CD14-positive monocyte (primary cell): ENCODE data around the gene CADM1. TPM values are rescaled to one million over a fixed set of nuclear protein-coding genes. Genes with fewer than 3 reads are reported as not detected.

Experiments
- DNase-seq, 3 donors: peaks; one replicate each; pipeline ENCODE4 v3.0.0-alpha.2; 2011 to 2022
- H2AFZ ChIP-seq: 2 replicates; pipeline ENCODE4 v1.6.0; 2012; ENCODE audit warnings: mild to moderate bottlenecking, low read depth, low read length, inconsistent platforms; ENCODE audit not compliant: insufficient read depth, poor library complexity, severe bottlenecking
- H3K27ac ChIP-seq, 2 donors: 1 replicate in 1 of 2; 2 replicates in 1 of 2; pipeline ENCODE4 v1.5.1; 2012 to 2013; ENCODE audit warnings: low read length in 2 of 2, control low read depth in 1 of 2, inconsistent platforms in 1 of 2, low read depth in 1 of 2, mild to moderate bottlenecking in 1 of 2
- H3K27me3 ChIP-seq, 2 donors: one replicate each; pipeline versions ENCODE4 v1.6.0 to v1.6.1; 2011 to 2013; ENCODE audit warnings: low read length in 2 of 2; ENCODE audit not compliant: control insufficient read depth in 2 of 2, insufficient read depth in 2 of 2
- H3K36me3 ChIP-seq, 2 donors: replicated peaks in 1 of 2; 1 replicate in 1 of 2; 2 replicates in 1 of 2; pipeline versions ENCODE4 v1.5.1 to v1.6.1; 2012 to 2013; ENCODE audit warnings: low read length in 2 of 2, control low read depth in 1 of 2, inconsistent platforms in 1 of 2, mild to moderate bottlenecking in 1 of 2; ENCODE audit not compliant: insufficient read depth in 2 of 2, control insufficient read depth in 1 of 2
- H3K4me1 ChIP-seq, 2 donors: 1 replicate in 1 of 2; 2 replicates in 1 of 2; pipeline versions ENCODE4 v1.5.1 to v1.6.1; 2012 to 2013; ENCODE audit warnings: low read length in 2 of 2, control low read depth in 1 of 2, inconsistent platforms in 1 of 2, mild to moderate bottlenecking in 1 of 2, moderate library complexity in 1 of 2; ENCODE audit not compliant: insufficient read depth in 2 of 2, control insufficient read depth in 1 of 2
- H3K4me2 ChIP-seq: replicated peaks from 2 replicates; pipeline ENCODE3; 2012; ENCODE audit warnings: low read length, moderate library complexity, mild to moderate bottlenecking; ENCODE audit not compliant: poor library complexity, severe bottlenecking; ENCODE audit errors: extremely low read depth
- H3K4me3 ChIP-seq, 3 experiments: fragments of 200-600 bp in 1 of 3; sonication (generic) in 1 of 3; replicated peaks in 1 of 3; 1 replicate in 2 of 3; 2 replicates in 1 of 3; pipeline ENCODE4 v1.5.1; 2011 to 2013; ENCODE audit warnings: low read length in 3 of 3, mild to moderate bottlenecking in 3 of 3, control low read depth in 2 of 3, low read depth in 2 of 3, inconsistent platforms in 1 of 3, moderate library complexity in 1 of 3
- H3K79me2 ChIP-seq: 2 replicates; pipeline ENCODE4 v1.6.0; 2012; ENCODE audit warnings: mild to moderate bottlenecking, control low read depth, inconsistent platforms, low read length, moderate library complexity; ENCODE audit not compliant: insufficient read depth
- H3K9ac ChIP-seq: 2 replicates; pipeline ENCODE4 v1.6.0; 2017; ENCODE audit warnings: low read length, mild to moderate bottlenecking; ENCODE audit not compliant: insufficient read depth, poor library complexity, severe bottlenecking
- H3K9me3 ChIP-seq, 2 donors: replicated peaks in 1 of 2; 1 replicate in 1 of 2; 2 replicates in 1 of 2; pipeline versions ENCODE4 v1.5.1 to v1.6.1; 2012 to 2013; ENCODE audit warnings: low read length in 2 of 2, control low read depth in 1 of 2; ENCODE audit not compliant: control insufficient read depth in 1 of 2, insufficient read depth in 1 of 2
- H4K20me1 ChIP-seq: 2 replicates; pipeline ENCODE4 v1.6.0; 2012; ENCODE audit warnings: mild to moderate bottlenecking, low read length, control low read depth, moderate library complexity; ENCODE audit not compliant: insufficient read depth
- H3K27ac Mint-ChIP-seq, 7 donors: one replicate each; pipeline ENCODE4 v1.8.0; 2020; ENCODE audit warnings: mild to moderate bottlenecking in 7 of 7, mixed read lengths in 7 of 7, moderate library complexity in 6 of 7, inconsistent platforms in 2 of 7
- H3K27me3 Mint-ChIP-seq, 3 donors: one replicate each; pipeline ENCODE4 v1.8.0; 2021 to 2022; ENCODE audit warnings: low read depth in 3 of 3, mild to moderate bottlenecking in 3 of 3, mixed read lengths in 3 of 3, moderate library complexity in 3 of 3, inconsistent platforms in 1 of 3
- H3K36me3 Mint-ChIP-seq, 2 donors: one replicate each; pipeline ENCODE4 v1.8.0; 2020; ENCODE audit warnings: mixed read lengths in 2 of 2, inconsistent platforms in 1 of 2, mild to moderate bottlenecking in 1 of 2
- H3K4me1 Mint-ChIP-seq: one replicate; pipeline ENCODE4 v1.8.0; 2020; ENCODE audit warnings: mild to moderate bottlenecking, mixed read lengths
- H3K4me3 Mint-ChIP-seq, 2 donors: one replicate each; pipeline ENCODE4 v1.8.0; 2020; ENCODE audit warnings: mild to moderate bottlenecking in 2 of 2, mixed read lengths in 2 of 2, moderate library complexity in 1 of 2
- H3K9me3 Mint-ChIP-seq, 7 donors: one replicate each; pipeline ENCODE4 v1.8.0; 2020 to 2022; ENCODE audit warnings: mixed read lengths in 7 of 7, mild to moderate bottlenecking in 6 of 7, moderate library complexity in 6 of 7, inconsistent platforms in 2 of 7
- WGBS: methylation state at CpG from one replicate; pipeline ENCODE4 v1.1.5; 2013; ENCODE audit warnings: missing lambda C conversion rate; ENCODE audit not compliant: insufficient coverage; 5-methylcytosine and 5-hydroxymethylcytosine counted together
- intact Hi-C, 2 donors: fragments of 100-400 bp; cut with micrococcal nuclease; formaldehyde crosslinking; loops; one replicate each; pipeline versions ENCODE4 v1.15.0 to v1.15.1; 2023
- polyA plus RNA-seq, 3 donors: library from polyadenylated mRNA; depleted of rRNA in 1 of 3; unstranded in 2 of 3; stranded (reverse) in 1 of 3; fragments of 300-500 nt in 2 of 3; fragments of >200 nt in 1 of 3; fragmentation: Illumina TruSeq in 2 of 3; gene quantifications; 1 replicate in 2 of 3; 2 replicates in 1 of 3; pipeline ENCODE4 v1.2.3, GENCODE V29; 2012 to 2021
- TF ChIP-seq, protein P1 (sequence below): fragments of 200-600 bp; IDR thresholded peaks from one replicate; pipeline ENCODE4 v1.8.0; 2022; ENCODE audit warnings: antibody characterized with exemption, mild to moderate bottlenecking

The CADM1 gene
- polyA plus RNA-seq, 3 donors, result not detected

DNA sequence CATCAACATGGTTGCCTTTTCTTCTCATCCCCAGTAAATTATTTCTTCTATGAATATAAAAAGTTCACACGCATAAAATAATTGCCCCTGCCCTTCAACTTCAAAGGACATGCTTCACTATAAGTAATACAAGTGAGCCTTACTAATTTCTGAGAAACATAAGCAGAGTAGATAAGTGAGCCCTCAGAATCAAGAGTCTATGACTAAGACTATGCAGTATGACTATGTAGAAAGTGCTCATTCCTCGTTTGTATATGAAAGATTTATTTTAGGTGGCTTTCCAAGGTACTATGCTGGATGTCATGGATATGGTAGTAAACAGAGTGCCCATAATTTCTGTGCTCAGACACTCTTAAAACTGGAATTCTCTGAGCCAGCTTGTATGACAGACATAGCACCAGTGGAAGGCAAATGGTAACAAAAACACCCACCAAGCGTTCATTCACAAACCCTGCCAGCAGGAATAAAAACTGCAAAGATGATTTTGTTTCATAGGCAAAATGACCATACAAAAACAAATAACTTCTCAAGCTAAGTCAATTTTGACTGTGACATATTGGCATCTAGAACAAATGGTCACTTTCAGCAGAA lies 189.8 kb downstream of the CADM1 start:
- Histone ChIP-seq H3K9me3 (no peaks in the 10 kb centered on the region), H3K4me1 (no peaks in the 10 kb centered on the region), H3K9ac (no peak overlapping the region), H3K36me3 (no peaks in the 10 kb centered on the region), H2AFZ (no peak overlapping the region), H3K27me3 (no peaks in the 10 kb centered on the region), H3K79me2 (no peaks in the 10 kb centered on the region), H3K4me3 (no peak overlapping the region), H3K27ac (no peak overlapping the region), H4K20me1 (no peaks in the 10 kb centered on the region), H3K4me2 (no peak overlapping the region)
- Mint-ChIP-seq H3K36me3 (no peaks in the 10 kb centered on the region), H3K9me3 (no peaks in the 10 kb centered on the region), H3K27me3 (no peaks in the 10 kb centered on the region), H3K4me1 (no peaks in the 10 kb centered on the region), H3K4me3 (no peak overlapping the region), H3K27ac (no peak overlapping the region)
- intact Hi-C loops, result no loop called here
- WGBS, result 40% methylated on average over 1 of the region's 3 CpGs
- no peak for DNase-seq
- TF ChIP-seq, protein P1, sequence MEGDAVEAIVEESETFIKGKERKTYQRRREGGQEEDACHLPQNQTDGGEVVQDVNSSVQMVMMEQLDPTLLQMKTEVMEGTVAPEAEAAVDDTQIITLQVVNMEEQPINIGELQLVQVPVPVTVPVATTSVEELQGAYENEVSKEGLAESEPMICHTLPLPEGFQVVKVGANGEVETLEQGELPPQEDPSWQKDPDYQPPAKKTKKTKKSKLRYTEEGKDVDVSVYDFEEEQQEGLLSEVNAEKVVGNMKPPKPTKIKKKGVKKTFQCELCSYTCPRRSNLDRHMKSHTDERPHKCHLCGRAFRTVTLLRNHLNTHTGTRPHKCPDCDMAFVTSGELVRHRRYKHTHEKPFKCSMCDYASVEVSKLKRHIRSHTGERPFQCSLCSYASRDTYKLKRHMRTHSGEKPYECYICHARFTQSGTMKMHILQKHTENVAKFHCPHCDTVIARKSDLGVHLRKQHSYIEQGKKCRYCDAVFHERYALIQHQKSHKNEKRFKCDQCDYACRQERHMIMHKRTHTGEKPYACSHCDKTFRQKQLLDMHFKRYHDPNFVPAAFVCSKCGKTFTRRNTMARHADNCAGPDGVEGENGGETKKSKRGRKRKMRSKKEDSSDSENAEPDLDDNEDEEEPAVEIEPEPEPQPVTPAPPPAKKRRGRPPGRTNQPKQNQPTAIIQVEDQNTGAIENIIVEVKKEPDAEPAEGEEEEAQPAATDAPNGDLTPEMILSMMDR, result no peak

DNA sequence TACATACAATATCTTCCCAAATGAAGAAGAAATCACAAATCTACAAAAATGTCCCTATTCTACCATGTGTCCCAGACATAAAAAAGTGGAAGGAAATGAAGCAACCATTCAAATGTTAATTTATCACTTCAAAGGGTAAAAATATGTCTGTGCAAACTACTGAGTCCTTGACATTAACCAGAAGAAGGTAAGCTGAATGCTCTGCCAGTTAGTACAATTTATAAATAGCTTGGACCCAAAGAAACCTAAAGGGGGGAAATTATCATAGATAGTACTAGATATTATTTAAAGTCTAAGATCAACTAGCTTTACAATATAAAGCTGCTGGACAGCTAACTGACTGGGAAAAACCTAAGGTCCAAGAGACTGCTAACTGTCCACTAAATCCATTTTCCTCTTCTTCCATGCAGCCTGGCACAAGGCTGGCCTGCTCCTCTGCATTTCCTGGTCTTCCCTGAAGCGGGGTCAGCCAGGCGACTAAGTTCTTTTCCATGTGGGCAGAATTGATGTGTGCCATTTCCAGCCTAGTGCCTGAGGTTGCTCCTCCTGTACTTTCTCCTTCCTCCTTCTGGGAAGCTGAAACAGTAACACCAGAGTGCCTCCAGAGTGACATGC lies 190.9 kb downstream of the CADM1 start:
- Mint-ChIP-seq H3K4me1 (no peaks in the 10 kb centered on the region), H3K27me3 (no peaks in the 10 kb centered on the region), H3K9me3 (no peaks in the 10 kb centered on the region), H3K36me3 (no peaks in the 10 kb centered on the region), H3K4me3 (no peak overlapping the region), H3K27ac (no peak overlapping the region)
- Histone ChIP-seq H4K20me1 (no peaks in the 10 kb centered on the region), H3K79me2 (no peaks in the 10 kb centered on the region), H3K4me2 (no peak overlapping the region), H3K4me3 (no peak overlapping the region), H3K4me1 (no peaks in the 10 kb centered on the region), H3K9ac (no peak overlapping the region), H2AFZ (no peak overlapping the region), H3K27me3 (no peaks in the 10 kb centered on the region), H3K36me3 (no peaks in the 10 kb centered on the region), H3K27ac (no peak overlapping the region), H3K9me3 (no peaks in the 10 kb centered on the region)
- 100% methylated on average over 2 of the region's 2 CpGs for WGBS
- intact Hi-C loops, result no loop called here
- DNase-seq, result no peak
- TF ChIP-seq, protein P1, result no peak
